Activated naive CD8-positive, alpha-beta T cell (primary cell): ENCODE measurements around the gene NNT.

Experiments used
- H3K27ac Mint-ChIP-seq: one replicate; pipeline ENCODE4 v1.8.0; 2021; ENCODE audit warnings: mixed read lengths
- H3K27me3 Mint-ChIP-seq: one replicate; pipeline ENCODE4 v1.8.0; 2021; ENCODE audit warnings: mixed read lengths
- H3K36me3 Mint-ChIP-seq: one replicate; pipeline ENCODE4 v1.8.0; 2021; ENCODE audit warnings: mixed read lengths
- H3K4me1 Mint-ChIP-seq: one replicate; pipeline ENCODE4 v1.8.0; 2021; ENCODE audit warnings: low read depth, mixed read lengths
- H3K4me3 Mint-ChIP-seq: one replicate; pipeline ENCODE4 v1.8.0; 2021; ENCODE audit warnings: mild to moderate bottlenecking, mixed read lengths
- H3K9me3 Mint-ChIP-seq: one replicate; pipeline ENCODE4 v1.8.0; 2021; ENCODE audit warnings: low read depth, mixed read lengths

The NNT gene

DNA sequence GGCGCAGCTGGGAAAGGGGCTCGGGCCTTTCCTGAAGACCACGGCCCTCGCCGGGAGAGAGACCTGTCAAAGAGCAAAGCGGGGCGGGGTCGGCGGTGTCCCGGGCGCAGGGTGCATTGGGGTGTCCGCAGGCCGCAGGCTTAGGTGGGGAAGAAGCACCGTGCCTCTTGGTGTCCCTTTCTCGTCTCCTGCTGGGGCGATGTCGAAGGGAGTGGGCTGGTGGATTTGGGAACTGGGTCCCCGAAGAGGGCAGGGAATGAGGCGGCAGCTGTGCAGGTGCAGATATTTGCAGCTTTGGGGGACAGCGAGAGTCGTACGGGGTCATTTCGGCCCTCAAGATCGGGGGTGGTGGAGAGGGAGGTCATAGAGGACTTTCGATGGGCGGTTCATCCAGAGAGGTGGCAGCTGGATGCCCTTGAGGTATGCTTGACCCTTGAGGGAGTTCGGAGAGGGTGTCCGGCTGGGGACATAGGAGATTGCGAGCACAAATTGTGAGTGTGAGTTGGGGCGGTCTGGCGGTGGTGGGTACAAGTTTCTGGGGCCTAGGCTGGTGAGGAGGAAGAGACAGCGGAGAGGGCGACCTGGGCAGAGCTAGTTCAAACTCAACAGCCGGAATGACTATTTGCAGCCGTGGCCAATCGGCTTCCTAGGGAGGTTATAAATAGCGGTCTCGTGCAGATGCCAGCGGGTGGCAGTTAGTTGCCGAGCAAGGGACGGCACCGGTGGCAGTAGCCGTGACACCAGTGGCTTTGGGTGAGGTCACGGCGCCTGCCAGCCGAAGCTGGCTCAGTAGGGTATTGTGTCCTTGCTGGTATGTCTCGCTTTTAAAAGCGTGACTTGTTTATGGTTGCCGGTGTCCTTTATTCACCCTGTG, 601 bp downstream of the NNT start:
- H3K36me3 Mint-ChIP-seq, result peaks cover 3% of the 10 kb centered on the region
- H3K27ac Mint-ChIP-seq, result peak overlapping the region; percentile 92
- no peaks in the 10 kb centered on the region for H3K27me3 Mint-ChIP-seq
- peaks cover 57% of the 10 kb centered on the region for H3K4me1 Mint-ChIP-seq
- H3K4me3 Mint-ChIP-seq, result peak overlapping the region; percentile 95
- no peaks in the 10 kb centered on the region for H3K9me3 Mint-ChIP-seq

DNA sequence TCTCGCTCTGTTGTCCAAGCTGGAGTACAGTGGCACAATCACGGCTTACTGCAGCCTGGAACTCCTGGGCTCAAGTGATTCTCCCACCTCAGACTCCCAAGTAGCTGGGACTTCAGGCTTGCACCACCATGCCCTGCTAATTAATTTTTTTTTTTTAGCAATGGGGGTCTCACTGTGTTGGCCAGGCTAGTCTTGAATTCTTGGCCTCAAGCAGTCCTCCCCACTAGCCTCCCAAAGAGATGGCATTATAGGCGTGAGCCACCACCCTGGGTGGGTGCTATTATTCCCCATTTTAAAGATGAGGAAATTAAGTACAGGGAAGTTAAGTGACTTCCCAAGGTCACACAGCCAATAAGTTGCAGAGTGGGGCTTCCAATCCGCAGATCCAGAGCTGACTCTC, 1.7 kb downstream of the NNT start:
- H3K9me3 Mint-ChIP-seq, result no peaks in the 10 kb centered on the region
- H3K36me3 Mint-ChIP-seq, result peaks cover 3% of the 10 kb centered on the region
- no peaks in the 10 kb centered on the region for H3K27me3 Mint-ChIP-seq
- H3K4me3 Mint-ChIP-seq, result peak overlapping the region; percentile 95
- peak overlapping the region; percentile 92 for H3K27ac Mint-ChIP-seq
- H3K4me1 Mint-ChIP-seq, result peaks cover 62% of the 10 kb centered on the region

GRCh38 chr5:43606351-43606750, 3.4 kb downstream of the NNT start:
- Mint-ChIP-seq H3K9me3 (no peaks in the 10 kb centered on the region), H3K27me3 (no peaks in the 10 kb centered on the region), H3K4me1 (peaks cover 65% of the 10 kb centered on the region), H3K4me3 (no peak overlapping the region), H3K36me3 (peaks cover 3% of the 10 kb centered on the region), H3K27ac (peak overlapping the region; percentile 5)

- no peaks in the 10 kb centered on the region for H3K27me3 Mint-ChIP-seq
- no peaks in the 10 kb centered on the region for H3K9me3 Mint-ChIP-seq
- H3K4me1 Mint-ChIP-seq, result peaks cover 52% of the 10 kb centered on the region
- peaks cover 5% of the 10 kb centered on the region for H3K36me3 Mint-ChIP-seq
- H3K27ac Mint-ChIP-seq, result peak overlapping the region; percentile 38
- no peak overlapping the region for H3K4me3 Mint-ChIP-seq
These were observed 5.4 kb downstream of the NNT start for GRCh38 chr5:43608406-43608805.

GRCh38 chr5:43609752-43610151, 6.8 kb downstream of the NNT start:
- Mint-ChIP-seq H3K4me3 (no peak overlapping the region), H3K27me3 (no peaks in the 10 kb centered on the region), H3K36me3 (peaks cover 5% of the 10 kb centered on the region), H3K9me3 (no peaks in the 10 kb centered on the region), H3K4me1 (peaks cover 38% of the 10 kb centered on the region), H3K27ac (peak overlapping the region; percentile 35)

DNA sequence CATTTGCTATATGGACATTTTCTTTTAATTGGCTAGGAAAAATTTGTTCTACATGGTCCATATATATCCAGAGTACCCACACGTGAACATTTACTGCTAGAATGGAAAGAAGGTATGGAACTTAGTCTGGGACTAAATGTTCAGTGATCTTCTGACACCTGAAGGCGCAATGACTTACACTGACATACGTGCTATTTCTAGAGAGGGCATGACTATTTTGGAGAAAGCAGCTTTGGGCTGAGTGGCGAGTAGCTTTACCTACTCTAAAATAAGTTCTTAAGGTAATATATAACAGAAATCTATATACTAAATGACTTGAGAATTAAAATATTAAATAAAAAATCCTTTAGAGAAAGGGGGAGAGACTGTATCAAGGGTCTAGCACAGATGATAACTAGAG, 10.4 kb downstream of the NNT start:
- H3K4me3 Mint-ChIP-seq, result no peak overlapping the region
- peaks cover 2% of the 10 kb centered on the region for H3K36me3 Mint-ChIP-seq
- H3K27ac Mint-ChIP-seq, result no peak overlapping the region
- no peaks in the 10 kb centered on the region for H3K9me3 Mint-ChIP-seq
- H3K27me3 Mint-ChIP-seq, result no peaks in the 10 kb centered on the region
- peaks cover 19% of the 10 kb centered on the region for H3K4me1 Mint-ChIP-seq

GRCh38 chr5:43615445-43616184, 12.6 kb downstream of the NNT start:
- Mint-ChIP-seq H3K4me3 (no peak overlapping the region), H3K4me1 (peaks cover 8% of the 10 kb centered on the region), H3K36me3 (peaks cover 4% of the 10 kb centered on the region), H3K27me3 (no peaks in the 10 kb centered on the region), H3K9me3 (no peaks in the 10 kb centered on the region), H3K27ac (no peak overlapping the region)

- H3K4me3 Mint-ChIP-seq, result no peak overlapping the region
- peaks cover 2% of the 10 kb centered on the region for H3K4me1 Mint-ChIP-seq
- H3K9me3 Mint-ChIP-seq, result no peaks in the 10 kb centered on the region
- no peak overlapping the region for H3K27ac Mint-ChIP-seq
- H3K36me3 Mint-ChIP-seq, result peaks cover 4% of the 10 kb centered on the region
- H3K27me3 Mint-ChIP-seq, result no peaks in the 10 kb centered on the region
These were observed 13.6 kb downstream of the NNT start for GRCh38 chr5:43616535-43616934.

GRCh38 chr5:43619380-43619779, 16.4 kb downstream of the NNT start:
- H3K9me3 Mint-ChIP-seq, result no peaks in the 10 kb centered on the region
- H3K27me3 Mint-ChIP-seq, result no peaks in the 10 kb centered on the region
- H3K27ac Mint-ChIP-seq, result peak overlapping the region; percentile 10
- H3K36me3 Mint-ChIP-seq, result peaks cover 12% of the 10 kb centered on the region
- no peak overlapping the region for H3K4me3 Mint-ChIP-seq
- peaks cover 6% of the 10 kb centered on the region for H3K4me1 Mint-ChIP-seq

DNA sequence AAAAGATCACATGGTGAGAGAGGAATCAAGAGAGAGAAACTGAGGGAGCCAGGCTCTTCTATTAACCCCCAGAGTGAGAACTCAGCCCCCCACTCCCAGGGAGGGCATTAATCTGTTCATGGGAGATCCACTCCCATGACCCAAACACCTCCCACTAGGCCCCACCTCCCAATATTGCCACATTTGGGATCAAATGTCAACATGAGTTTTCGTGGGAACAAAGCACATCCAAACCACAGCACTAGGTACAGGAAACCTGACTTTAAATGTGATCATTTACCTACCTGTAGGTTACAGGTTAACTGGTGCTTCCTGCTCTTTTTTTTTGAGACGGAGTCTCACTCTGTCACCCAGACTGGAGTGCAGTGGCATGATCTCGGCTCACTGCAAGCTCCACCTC, 16.9 kb downstream of the NNT start:
- Mint-ChIP-seq H3K27me3 (no peaks in the 10 kb centered on the region), H3K4me3 (no peak overlapping the region), H3K27ac (peak overlapping the region; percentile 10), H3K9me3 (no peaks in the 10 kb centered on the region), H3K36me3 (peaks cover 13% of the 10 kb centered on the region), H3K4me1 (peaks cover 6% of the 10 kb centered on the region)

- H3K4me3 Mint-ChIP-seq, result no peak overlapping the region
- H3K4me1 Mint-ChIP-seq, result peaks cover 6% of the 10 kb centered on the region
- no peaks in the 10 kb centered on the region for H3K9me3 Mint-ChIP-seq
- no peak overlapping the region for H3K27ac Mint-ChIP-seq
- H3K36me3 Mint-ChIP-seq, result peaks cover 14% of the 10 kb centered on the region
- no peaks in the 10 kb centered on the region for H3K27me3 Mint-ChIP-seq
These were observed 18.0 kb downstream of the NNT start for GRCh38 chr5:43620944-43621505.

GRCh38 chr5:43622074-43622473, 19.1 kb downstream of the NNT start:
- Mint-ChIP-seq H3K27me3 (no peaks in the 10 kb centered on the region), H3K36me3 (peaks cover 14% of the 10 kb centered on the region), H3K4me1 (peaks cover 6% of the 10 kb centered on the region), H3K9me3 (no peaks in the 10 kb centered on the region), H3K27ac (no peak overlapping the region), H3K4me3 (no peak overlapping the region)

DNA sequence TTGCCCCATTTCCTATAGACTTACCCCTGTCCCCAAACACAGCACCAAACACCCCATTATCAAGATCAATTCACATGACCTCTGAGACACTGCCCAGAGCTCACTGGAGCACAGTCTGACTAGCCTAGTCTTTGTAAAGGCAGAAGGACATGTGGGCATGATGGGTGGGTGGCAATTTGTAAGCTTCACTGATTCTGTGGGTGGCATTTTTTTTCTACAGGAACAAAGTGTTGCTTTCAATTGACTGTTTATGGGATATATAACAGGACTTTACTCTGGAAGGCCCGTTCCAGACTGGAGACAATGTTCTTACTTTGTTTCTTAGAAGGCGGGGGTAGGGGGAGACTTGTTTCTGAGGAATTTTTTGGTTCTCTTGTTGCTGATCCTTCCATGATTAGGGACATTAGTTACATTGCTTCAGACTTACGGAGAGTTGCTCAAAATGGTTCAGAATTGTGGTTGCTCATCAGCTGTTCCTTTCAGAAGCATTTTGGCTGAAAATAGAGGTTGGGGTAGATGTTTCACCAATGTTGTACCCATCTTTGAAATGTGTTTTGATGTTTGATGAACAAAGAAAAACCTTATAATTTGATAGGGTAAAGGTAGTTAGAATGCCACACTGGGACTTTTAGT, 20.2 kb downstream of the NNT start:
- no peaks in the 10 kb centered on the region for H3K9me3 Mint-ChIP-seq
- no peaks in the 10 kb centered on the region for H3K27me3 Mint-ChIP-seq
- no peak overlapping the region for H3K4me3 Mint-ChIP-seq
- H3K4me1 Mint-ChIP-seq, result peaks cover 5% of the 10 kb centered on the region
- peaks cover 14% of the 10 kb centered on the region for H3K36me3 Mint-ChIP-seq
- H3K27ac Mint-ChIP-seq, result no peak overlapping the region

- Mint-ChIP-seq H3K27me3 (no peaks in the 10 kb centered on the region), H3K4me1 (peaks cover 9% of the 10 kb centered on the region), H3K9me3 (no peaks in the 10 kb centered on the region), H3K36me3 (peaks cover 18% of the 10 kb centered on the region), H3K27ac (no peak overlapping the region), H3K4me3 (no peak overlapping the region)
These were observed 24.0 kb downstream of the NNT start for GRCh38 chr5:43627028-43627427.
